Cardiac muscle cell (in vitro differentiated cells and primary cell): Measurements from ENCODE around the gene GP2. TPM values are rescaled to one million over a fixed set of nuclear protein-coding genes. Genes with fewer than 3 reads are reported as not detected.

ENCODE experiments used
- DNase-seq, 2 donors: peaks; one replicate each; pipeline versions ENCODE4 v3.0.0 to v3.0.0-alpha.2; 2010 to 2017; ENCODE audit warnings: low read depth in 1 of 2, low spot score in 1 of 2
- H3K27ac ChIP-seq: fragments of 200-600 bp; sonication (generic); 2 replicates; pipeline ENCODE4 v1.5.1; 2016
- H3K27me3 ChIP-seq: fragments of 200-600 bp; sonication (generic); 2 replicates; pipeline ENCODE4 v1.6.0; 2016; ENCODE audit warnings: control low read depth
- H3K36me3 ChIP-seq: fragments of 200-600 bp; sonication (generic); 2 replicates; pipeline ENCODE4 v1.5.1; 2016; ENCODE audit warnings: control low read depth
- H3K4me1 ChIP-seq: fragments of 200-600 bp; sonication (generic); 2 replicates; pipeline ENCODE4 v1.8.1; 2017; ENCODE audit warnings: low read depth, mild to moderate bottlenecking, mixed run types
- H3K4me3 ChIP-seq: fragments of 200-600 bp; sonication (generic); 2 replicates; pipeline ENCODE4 v1.5.1; 2016; ENCODE audit warnings: mild to moderate bottlenecking
- H3K9me3 ChIP-seq: fragments of 200-600 bp; sonication (generic); 2 replicates; pipeline ENCODE4 v1.5.1; 2017; ENCODE audit warnings: low read depth, mild to moderate bottlenecking, control low read depth
- polyA plus RNA-seq: library from polyadenylated mRNA; unstranded; fragments of >200 nt; fragmentation: Nextera tagmentation; extraction: Ambion mirVana; gene quantifications from 2 replicates; pipeline ENCODE4 v1.2.1, GENCODE V29; 2016
- total RNA-seq: library from RNA; depleted of rRNA; stranded (reverse); fragments of >200 nt; gene quantifications from 2 replicates; pipeline ENCODE4 v1.2.3, GENCODE V29; 2016
- TF ChIP-seq, protein P1 (sequence below): IDR thresholded peaks from 2 replicates; pipeline ENCODE4 v1.5.1; 2012; ENCODE audit warnings: low read depth, mild to moderate bottlenecking, low read length

GP2 gene
- total and polyA plus RNA-seq, 2 experiments from 2014 or later: not detected

DNA sequence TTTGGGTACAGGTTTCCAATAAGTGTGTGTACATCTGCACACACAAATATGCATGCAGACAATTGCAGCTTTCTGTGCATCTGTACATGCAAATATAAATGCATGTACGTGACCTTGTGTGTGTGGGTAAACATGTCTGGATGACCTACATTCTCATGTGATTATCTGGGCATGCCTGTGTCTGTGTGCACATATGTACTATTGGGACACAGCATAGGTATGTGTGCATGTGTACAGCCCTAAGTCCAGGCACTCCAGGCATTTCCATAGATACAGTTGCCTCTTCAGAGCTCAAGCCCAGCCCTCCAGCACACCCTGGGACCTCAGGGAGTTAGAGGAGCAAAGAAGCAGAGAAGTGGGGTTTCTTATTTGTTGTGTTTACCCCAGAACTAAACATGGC lies 7.1 kb upstream of the GP2 start:
- Histone ChIP-seq H3K9me3 (no peaks in the 10 kb centered on the region), H3K27me3 (no peaks in the 10 kb centered on the region), H3K36me3 (no peaks in the 10 kb centered on the region), H3K27ac (no peak overlapping the region), H3K4me3 (no peak overlapping the region), H3K4me1 (no peaks in the 10 kb centered on the region)
- DNase-seq: no peak
- TF ChIP-seq, protein P1, sequence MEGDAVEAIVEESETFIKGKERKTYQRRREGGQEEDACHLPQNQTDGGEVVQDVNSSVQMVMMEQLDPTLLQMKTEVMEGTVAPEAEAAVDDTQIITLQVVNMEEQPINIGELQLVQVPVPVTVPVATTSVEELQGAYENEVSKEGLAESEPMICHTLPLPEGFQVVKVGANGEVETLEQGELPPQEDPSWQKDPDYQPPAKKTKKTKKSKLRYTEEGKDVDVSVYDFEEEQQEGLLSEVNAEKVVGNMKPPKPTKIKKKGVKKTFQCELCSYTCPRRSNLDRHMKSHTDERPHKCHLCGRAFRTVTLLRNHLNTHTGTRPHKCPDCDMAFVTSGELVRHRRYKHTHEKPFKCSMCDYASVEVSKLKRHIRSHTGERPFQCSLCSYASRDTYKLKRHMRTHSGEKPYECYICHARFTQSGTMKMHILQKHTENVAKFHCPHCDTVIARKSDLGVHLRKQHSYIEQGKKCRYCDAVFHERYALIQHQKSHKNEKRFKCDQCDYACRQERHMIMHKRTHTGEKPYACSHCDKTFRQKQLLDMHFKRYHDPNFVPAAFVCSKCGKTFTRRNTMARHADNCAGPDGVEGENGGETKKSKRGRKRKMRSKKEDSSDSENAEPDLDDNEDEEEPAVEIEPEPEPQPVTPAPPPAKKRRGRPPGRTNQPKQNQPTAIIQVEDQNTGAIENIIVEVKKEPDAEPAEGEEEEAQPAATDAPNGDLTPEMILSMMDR: no peak

DNA sequence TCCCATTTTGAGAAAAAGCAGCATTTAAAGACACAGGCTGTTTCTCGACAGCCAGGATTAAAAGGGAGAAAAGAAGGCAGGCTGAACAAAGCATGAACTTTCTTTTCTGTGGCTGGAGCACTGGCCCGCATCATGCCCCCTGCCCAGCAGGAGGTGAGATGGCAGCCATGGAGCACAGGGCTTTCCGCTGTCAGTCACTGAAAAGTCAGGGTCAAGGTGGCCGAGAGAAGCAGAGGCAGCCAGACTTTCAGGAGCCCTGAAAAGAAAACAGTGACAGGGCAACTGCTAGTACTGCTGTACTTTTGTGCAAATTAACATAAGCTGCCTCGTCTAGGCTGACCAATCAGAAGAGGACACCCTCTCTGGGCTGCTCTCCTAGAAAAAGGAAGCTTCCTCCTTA lies 5.8 kb upstream of the GP2 start:
- Histone ChIP-seq H3K4me1 (no peaks in the 10 kb centered on the region), H3K4me3 (no peak overlapping the region), H3K27me3 (no peaks in the 10 kb centered on the region), H3K9me3 (no peaks in the 10 kb centered on the region), H3K27ac (no peak overlapping the region), H3K36me3 (no peaks in the 10 kb centered on the region)
- TF ChIP-seq, protein P1: no peak
- no peak for DNase-seq

DNA sequence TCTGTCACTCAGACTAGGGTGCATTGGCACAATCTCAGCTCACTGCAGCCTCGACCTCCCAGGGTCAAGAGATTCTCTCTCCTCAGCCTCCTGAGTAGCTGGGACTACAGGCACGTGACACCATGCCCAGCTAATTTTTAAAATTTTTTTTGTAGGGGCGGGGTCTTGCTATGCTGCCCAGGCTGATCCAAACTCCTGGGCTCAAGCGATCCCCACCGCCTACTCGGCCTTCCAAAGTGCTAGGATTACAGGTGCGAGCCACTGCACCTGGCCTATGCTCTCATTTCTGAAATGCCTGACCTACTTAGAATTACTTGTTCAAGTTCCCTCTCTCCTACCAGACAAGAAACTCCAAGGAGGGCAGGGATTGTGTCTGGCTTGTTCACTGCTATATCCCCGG lies 5.1 kb upstream of the GP2 start:
- DNase-seq: no peak

DNA sequence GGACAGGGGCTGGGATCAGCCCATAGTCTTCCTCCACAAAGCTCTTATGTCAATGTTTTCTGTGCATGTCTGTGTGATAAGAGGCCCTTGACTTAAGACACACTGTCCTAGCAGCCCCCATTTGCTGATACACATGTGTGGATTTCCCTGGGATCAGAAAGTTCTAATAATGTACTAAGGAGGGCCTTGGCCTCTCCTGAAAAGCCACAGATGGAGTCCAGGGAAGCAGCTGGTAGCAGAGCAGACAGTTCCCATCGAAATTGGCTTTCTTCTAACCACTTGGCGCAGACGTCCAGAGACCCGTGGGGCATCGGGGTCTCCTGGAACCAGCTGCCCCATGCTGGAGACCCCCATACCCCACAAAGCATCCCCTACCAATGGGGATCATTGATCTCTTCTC lies 4.3 kb upstream of the GP2 start:
- no peaks in the 10 kb centered on the region for H3K36me3 ChIP-seq
- H3K27me3 ChIP-seq: no peaks in the 10 kb centered on the region
- no peak overlapping the region for H3K27ac ChIP-seq
- TF ChIP-seq, protein P1: no peak
- no peak overlapping the region for H3K4me3 ChIP-seq
- H3K4me1 ChIP-seq: no peaks in the 10 kb centered on the region
- no peaks in the 10 kb centered on the region for H3K9me3 ChIP-seq
- no peak for DNase-seq

More for the DNA sequence above, 5.1 kb upstream of the GP2 start:
- H3K36me3 ChIP-seq: no peaks in the 10 kb centered on the region
- no peaks in the 10 kb centered on the region for H3K27me3 ChIP-seq
- no peaks in the 10 kb centered on the region for H3K4me1 ChIP-seq
- no peak overlapping the region for H3K27ac ChIP-seq
- no peaks in the 10 kb centered on the region for H3K9me3 ChIP-seq
- H3K4me3 ChIP-seq: no peak overlapping the region
- TF ChIP-seq, protein P1: no peak

DNA sequence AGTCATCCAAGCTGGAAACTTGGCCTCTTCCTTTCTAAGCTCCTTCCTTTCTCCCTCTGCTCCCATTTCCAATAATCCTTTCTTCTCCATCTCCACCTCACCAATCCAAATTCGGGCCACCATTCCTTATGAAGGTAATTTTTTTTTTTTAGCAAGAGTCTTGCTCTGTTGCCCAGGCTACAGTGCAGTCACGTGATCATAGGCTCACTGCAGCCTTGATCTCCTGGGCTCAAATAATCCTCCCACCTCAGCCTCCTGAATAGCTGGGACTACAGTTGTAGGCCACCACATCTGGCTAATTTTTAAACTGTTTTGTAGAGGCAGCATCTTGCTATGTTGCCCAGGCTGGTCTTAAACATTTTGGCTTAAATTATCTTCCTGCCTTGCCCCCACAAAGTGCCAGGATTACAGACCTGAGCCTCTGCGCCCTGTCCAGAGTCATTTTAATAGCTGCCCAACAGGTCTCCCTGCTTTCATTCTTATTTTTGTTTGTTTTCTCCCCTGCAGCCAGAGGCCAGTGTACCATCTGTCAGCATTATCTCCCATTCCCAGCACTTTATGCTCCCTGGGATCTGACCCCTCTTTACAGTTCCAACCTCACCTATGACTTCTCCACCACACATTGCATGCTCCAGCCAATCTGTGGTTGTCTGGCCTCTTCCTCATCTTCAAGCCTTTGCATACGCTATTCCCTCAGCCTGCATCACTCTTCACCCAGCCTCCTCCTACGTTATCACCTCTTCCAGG lies 2.3 kb upstream of the GP2 start:
- Histone ChIP-seq H3K27me3 (no peaks in the 10 kb centered on the region), H3K4me1 (no peaks in the 10 kb centered on the region), H3K27ac (no peak overlapping the region), H3K4me3 (no peak overlapping the region), H3K9me3 (no peaks in the 10 kb centered on the region), H3K36me3 (no peaks in the 10 kb centered on the region)
- DNase-seq: no peak
- TF ChIP-seq, protein P1: no peak

DNA sequence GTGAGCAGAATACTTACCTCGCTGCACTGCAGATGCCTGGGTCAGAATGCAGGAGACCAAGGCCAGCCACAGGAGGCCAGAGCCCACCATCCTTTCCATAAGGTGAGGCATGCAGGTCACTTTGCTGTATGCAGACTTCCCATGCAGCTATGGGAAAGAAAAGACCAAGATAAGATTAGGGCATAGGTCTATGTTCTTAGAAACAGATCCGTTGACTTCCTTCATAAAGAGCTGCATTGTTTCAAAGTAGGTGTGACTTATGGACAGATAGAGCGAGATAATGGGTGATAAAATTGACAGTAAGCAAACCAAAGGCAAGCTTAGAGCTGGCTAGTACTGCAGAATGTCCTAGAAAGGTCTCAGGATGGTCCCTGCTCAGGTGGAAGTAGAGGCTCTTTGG lies 992 bp downstream of the GP2 start:
- DNase-seq: no peak
- Histone ChIP-seq H3K27ac (no peak overlapping the region), H3K9me3 (no peaks in the 10 kb centered on the region), H3K27me3 (no peaks in the 10 kb centered on the region), H3K4me3 (no peak overlapping the region), H3K36me3 (no peaks in the 10 kb centered on the region), H3K4me1 (no peaks in the 10 kb centered on the region)
- TF ChIP-seq, protein P1: no peak
